ENCODE measurements around the gene SEPTIN5.
"Not testable (repeated sequence)": the region's sequence is repeated elsewhere in the genome, so short reads cannot be mapped to it uniquely, and the experiment has no call there.

The SEPTIN5 gene

DNA sequence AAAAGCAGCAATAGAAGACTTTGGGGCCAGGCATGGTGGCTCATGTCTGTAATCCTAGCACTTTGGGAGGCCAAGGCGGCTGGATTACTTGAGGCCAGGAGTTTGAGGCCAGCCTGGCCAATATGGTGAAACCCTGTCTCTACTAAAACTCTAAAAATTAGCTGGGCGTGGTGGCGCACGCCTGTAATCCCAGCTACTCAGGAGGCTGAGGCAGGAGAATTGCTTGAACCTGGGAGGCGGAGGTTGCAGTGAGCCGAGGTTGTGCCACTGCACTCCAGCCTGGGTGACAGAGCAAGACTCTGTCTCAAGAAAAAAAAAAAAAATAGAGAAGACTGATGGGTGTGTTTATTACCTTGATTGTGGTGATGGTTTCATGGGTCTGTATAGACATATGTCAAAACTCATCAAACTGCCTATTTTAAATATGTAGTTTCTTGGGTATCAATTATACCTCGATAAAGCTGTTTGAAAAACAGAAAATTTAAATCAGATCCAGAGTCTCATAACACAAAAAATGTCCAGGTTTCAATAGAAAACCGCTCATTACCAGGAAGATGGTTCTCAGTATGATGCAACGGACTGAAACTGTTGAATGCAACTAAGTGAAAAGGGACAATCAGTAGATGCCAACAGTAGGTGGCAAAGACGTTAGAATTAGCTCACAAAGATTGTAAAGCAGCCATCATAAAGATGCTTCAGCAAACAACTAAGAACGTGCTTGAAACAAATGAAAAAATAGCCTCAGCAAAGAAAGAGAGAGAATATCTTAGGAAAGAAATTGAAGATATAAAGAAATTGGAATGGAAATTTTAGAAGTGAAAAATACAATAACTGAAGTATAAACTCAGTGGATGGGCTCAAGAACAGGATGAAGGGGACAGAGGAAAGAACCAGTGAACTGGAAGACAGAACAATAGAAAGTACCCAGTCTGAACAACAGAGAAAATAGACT, 33.1 kb upstream of the SEPTIN5 start:
- DNase-seq, result no peak

DNA sequence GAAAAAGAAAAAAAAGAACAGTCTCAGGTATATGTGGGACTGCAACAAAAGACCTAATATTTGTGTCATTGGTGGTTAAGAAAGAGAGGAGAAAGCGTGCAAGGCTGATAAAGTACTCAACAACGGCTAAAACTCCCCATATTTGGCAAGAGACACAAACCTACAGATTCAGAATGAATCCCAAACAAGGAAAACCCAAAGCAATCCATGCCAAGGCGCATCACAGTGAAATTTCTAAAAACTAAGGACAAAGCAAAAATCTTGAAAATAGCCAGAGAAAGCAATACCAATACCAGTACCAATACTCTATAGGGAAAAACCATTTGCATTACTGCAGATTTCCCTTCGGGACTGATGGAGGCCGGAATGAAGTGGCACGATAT, 32.4 kb upstream of the SEPTIN5 start:
- no peak for DNase-seq

DNA sequence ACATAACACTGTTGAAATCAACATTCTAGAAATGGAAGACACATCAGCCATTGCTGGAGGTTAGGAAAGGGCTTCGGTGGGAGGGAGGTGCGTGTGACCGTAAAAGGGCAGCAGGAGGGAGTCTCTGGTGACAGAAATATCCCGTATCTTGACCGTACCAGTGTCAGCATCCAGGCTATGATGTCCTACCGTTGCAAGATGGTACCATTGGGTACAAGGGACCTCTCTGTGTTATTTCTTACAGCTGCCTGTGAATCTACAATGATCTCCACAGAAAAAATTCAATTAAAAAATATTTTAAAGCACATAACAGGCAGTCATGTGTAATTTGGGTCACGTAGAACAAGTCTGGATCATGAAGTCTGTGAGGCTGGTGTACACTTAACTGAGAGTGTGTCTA, 27.4 kb upstream of the SEPTIN5 start:
- DNase-seq, result no peak

DNA sequence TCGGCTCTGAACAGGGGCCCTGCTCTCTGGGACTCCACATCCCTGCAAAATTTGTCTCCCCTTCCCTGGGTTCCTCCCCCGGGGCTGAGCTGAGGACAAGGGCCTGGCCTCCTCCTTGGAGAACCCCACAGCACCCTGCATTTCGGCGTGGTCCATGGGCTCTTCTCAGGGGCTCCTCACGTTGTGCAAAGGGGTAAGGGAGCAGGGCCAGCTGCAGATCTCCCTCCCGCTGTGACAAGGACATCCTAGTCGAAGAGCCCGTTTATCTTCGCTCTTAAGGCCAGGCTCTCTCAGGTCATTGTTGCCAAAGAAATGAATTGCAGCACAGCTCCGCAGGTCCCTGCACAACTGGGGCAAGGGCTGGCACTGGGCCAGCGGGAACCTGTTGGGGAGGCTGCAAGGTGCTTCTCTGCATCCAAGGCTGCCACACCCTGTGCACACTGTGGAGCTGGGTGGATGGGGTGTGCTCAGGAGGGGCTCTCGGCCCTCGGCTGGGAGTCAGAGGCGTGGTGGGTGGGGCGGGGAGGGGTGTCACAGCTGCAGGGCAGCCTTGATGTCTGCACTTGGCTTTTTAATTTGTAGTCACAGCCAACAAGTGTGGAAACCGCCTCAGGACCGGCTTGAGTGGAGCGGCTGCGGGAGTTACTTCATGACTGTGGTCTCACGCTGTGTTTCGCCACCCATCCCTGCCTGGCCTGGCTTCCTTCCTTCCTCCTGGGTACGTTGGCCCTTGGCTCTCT, 26.6 kb upstream of the SEPTIN5 start:
- no peak for DNase-seq

DNA sequence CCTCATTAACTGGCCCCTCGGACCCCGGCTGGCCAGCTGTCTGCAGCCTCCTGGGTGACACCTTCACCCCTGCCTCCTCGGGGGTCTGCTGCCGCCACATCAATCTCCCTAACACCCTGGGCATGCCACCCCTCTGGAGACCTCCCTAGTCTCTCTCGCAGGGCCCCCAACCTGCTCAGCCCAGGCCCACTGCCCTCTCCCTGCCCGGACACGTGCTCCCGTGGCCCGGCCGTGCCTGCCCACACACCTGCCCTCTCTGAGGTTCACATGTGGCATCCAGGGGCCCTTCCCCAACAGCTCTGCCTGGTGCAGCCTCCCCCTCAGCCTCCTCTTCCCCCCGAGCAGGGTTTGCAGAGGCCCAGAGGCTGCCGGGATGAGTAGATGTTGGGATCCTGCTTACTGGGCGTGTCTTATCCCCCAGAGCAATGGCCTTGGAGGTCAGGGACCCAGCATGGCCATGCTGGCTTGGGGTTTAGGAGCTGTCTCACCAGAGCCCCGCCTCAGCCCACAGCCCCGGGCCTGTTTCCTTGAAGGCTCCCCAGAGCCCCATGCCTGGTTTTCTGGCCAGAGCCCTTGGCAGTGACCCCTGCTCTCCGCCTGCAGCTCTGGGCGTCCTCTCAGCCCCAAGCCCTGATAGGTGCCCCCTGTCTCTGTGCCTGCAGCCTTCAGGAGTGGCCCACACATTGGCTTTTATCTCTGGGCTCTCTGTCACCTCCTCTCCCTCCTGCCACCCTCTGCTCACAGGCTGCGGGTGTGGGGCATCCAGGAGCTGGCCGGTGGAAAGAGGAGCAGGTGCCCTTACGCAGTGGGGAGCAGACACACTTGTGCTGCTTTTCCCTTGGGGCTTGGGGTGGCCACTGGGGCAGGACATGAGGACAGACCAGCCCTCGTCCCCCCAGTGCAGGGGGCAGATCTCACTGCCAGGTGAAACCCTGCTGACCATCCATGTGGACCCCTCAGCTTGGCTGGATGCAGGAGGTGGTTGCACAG, 25.7 kb upstream of the SEPTIN5 start:
- no peak for DNase-seq

DNA sequence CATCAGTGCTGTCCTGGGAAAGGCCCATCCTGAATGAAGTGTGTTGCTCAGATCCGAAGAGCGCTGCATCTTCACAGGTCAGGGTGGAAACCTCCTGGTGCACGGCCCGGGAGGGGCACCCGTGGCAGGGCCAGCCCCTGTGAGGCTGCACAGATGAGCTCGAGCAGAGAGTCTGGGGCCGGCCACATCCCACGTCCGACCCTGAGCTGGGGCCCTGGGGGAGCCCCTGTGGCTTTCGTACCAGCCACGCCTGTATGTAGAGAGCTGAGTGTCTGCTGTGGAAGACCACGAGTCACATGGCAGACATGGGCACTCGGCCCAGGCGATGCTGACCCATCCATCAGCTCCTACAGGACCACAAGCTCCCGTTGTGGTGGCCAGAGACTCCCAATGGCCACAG, 24.9 kb upstream of the SEPTIN5 start:
- DNase-seq, result no peak

DNA sequence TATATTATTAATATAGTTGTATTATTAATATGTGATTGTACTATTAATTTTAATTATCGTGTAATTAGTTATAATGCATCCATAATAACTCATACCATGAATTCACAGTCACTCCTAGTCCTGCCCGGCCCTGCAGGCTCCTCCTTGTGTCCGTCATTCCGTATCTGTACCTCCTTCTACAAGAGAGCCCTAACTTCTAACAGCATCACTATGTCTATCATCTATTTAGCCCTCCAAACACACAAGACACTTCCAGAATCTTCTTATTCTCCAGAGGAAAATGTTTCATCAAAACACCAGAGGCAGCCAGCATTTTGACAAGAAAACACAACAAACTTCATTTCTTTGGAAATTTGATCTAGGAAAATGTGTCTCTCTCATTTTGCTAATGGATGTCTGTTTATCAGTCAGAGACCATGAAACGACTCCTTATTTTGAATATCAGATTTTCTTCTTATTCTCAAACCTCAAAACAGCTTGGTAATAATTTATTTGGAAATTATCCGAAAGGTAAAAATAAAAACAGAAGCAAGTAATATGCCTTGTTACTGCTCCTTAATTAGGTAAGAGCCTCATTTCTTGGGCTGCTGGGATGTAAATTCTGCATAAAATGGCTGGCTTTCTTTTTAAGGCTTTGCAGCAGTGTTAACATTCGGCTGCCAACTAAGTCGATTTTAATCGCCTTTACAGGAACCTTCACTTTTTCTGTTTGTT, 23.1 kb upstream of the SEPTIN5 start:
- DNase-seq, result no peak

DNA sequence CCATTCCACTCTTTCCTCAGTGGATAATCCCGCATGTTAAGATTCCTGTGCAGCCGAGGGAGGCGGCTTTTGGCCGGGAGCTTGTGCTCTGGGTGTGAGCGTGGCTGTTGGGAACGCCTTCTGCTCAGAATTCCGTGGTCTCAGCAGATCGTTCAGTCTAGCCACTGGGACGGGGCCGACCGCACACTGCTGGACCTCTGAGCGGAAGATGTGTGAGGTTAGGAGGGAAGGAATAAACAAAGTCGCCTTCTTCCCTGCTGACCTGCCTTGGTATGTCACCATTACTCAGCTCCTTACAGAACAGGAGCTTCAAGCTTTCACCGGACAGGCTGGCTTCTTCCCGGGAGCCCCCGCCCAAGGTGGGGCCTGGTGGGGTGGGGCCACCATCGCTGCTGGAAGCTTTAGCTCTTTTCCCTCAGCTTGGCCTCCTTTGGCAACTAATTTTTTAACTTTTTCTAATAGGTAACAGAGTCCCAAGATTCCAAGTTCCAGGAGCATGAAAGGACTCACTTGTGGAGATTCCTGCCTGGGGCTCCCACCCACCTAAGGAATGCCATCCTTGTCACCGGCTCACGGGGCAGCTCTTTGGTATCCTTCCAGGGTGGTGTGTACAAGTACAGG, 22.5 kb upstream of the SEPTIN5 start:
- DNase-seq, result no peak

DNA sequence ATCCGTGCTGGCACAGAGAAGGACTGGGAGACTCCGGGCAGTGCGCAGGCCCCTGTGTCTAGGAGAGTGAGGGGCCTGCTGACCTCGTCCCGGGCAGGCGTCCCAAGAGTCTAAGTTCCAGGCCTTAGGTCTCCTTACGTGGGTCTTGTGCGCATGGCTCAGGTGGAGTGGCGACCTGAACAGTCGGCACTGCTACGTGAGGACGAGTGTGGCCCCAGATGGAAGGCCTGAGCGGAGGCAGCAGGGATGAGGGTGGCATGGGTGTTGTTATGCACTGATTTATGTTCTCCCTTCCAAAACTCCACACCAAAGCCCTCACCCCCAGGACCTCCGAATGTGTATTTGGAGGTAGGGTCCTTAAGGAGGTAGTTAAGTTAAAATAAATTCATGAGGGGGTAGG, 20.7 kb upstream of the SEPTIN5 start:
- no peak for DNase-seq

DNA sequence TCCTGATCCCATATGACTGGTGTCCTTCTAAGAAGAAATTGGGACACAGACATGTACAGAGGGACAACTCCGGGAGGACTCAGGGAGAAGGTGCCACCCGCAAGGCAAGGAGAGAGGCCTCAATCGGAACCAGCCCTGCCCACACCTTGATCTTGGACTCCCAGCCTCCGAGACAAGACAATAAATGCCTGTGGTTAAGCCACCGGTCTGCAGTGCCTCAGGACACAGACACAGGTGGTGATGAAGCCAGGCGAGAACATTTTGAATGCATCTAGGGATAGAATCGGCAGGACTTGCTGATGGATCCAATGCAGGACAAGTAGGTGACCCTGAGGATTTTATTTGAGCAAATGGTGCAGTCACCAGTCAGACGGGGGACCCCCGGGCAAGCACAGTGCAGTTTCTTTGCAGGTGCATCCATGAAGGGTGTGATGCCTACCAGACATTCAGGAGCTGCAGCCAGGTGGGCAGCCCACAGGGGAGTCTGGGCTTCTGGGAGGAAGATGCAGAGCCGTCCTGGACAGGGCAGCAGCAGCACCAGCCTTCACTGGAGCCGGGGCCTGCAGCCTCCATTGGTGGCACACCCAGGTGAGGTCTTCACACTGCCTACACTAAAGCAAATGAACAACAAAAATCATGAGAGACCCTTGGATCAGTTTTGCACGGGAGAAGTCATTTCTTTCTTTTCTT, 20.2 kb upstream of the SEPTIN5 start:
- DNase-seq, result no peak

DNA sequence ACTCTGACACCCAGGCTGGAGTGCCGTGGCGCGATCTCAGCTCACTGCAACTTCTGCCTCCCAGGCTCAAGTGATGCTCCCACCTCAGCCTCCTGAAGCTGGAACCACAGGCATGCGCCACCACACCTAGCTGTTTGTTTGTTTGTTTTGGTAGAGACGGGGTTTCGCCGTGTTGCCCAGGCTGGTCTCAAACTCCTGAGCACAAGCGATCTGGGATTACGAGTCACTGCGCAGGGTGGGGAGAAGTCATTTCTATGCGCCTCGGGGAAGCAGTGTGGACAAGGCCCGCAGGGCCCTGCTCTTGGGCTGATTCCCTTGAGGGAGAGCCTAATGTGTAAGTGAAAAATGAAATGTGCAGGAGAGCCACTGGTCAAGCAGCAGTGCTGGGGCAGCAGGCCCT, 19.6 kb upstream of the SEPTIN5 start:
- DNase-seq, result no peak

DNA sequence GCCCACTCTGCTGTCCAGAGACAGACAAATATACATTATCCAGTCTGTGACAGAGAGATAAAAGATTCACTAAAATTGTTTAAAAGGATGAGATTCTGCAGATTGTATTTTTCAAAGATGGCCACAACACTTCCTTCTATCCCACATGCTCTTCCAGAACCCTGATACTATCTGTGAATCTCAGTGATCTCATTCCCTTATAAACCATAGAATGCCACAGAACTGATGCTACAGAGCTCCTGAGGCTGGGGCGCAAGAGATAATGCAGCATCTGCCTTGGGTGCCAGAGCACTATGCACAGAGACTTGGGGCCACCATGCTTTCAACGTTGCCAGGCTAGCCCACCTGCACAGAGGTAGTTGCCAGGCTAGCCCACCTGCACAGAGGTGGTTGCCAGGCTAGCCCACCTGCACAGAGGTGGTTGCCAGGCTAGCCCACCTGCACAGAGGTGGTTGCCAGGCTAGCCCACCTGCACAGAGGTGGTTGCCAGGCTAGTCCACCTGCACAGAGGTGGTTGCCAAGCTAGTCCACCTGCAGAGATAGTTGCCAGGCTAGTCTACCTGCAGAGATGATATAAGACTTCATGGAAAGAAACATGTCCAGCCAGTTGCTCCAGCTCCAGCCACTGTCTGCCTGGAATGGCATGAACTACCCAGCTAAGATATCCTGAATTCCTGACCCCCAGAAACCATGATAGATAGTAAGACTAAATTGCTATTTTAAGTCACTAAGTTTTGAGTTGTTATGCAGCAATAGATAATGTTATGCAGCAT, 17.6 kb upstream of the SEPTIN5 start:
- no peak for DNase-seq

DNA sequence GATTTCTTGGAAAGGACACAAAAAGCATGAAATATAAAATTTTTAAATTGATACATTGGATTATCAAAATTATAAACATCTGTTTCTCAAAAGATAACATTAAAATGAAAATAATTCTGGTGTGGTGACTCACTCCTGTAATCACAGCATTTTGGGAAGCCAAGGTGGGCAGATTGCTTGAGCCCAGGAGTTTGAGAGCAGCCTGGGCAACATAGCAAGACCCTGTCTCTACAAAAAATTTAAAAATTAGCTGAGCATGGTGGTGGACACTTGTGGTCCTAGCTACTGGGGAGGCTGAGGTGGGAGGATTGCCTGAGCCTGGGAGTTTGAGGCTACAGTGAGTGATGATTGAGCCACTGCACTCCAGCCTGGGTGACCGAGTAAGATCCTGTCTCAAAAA, 16.4 kb upstream of the SEPTIN5 start:
- not testable (repeated sequence) for DNase-seq

DNA sequence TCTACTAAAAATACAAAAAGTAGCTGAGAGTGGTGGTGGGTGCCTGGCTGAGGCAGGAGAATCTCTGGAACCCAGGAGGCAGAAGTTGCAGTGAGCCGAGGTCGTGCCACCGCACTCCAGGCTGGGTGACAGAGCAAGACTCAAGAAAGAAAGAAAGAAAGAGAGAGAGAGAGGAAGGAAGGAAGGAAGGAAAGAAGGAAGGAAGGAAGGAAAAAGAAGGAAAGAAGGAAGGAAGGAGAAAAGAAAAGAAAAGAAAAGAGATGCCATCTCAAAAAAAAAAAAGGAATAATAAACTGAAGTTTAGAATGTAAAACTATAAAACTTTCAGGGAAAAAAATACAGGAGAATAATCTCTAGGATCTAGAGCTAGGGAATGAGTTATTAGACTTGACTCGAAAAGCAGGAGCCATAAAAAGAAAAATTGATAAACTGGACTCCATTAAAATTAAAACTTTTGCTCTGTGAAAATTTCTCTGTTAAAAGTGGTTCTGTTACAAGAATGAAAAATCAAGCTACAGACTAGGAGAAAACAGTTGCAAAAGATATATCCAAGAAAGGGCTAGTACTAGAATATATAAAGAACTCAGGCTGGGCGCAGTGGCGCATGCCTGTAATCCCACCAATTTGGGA, 13.4 kb upstream of the SEPTIN5 start:
- DNase-seq, result no peak

DNA sequence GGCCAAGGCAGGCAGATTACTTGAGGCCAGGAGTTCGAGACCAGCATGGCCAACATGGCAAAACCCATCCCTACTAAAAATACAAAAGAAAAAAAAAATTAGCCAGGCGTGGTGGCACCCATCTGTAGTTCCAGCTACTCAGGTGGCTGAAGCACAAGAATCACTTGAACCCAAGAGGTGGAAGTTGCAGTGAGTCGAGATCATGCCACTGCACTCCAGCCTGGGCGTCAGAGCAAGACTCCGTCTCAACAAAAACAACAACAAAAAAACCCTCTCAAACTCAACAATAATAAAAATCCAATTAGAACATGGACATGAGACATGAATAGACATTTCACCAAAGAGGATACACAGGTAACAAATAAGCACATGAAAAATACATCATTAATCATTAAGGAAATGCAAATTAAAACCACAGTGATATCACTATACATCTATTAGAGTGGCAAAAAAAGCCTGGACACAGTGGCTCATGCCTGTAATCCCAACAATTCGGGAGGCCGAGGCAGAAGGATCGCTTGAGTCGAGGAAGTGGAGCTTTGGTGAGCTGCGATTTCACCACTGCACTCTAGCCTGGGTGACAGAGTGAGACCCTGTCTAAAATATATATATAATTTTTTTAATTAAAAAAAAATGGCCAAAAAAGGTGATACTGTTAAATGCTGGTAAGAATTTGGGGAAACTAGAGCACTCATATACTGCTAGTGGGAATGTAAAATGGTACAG, 12.7 kb upstream of the SEPTIN5 start:
- DNase-seq, result no peak

DNA sequence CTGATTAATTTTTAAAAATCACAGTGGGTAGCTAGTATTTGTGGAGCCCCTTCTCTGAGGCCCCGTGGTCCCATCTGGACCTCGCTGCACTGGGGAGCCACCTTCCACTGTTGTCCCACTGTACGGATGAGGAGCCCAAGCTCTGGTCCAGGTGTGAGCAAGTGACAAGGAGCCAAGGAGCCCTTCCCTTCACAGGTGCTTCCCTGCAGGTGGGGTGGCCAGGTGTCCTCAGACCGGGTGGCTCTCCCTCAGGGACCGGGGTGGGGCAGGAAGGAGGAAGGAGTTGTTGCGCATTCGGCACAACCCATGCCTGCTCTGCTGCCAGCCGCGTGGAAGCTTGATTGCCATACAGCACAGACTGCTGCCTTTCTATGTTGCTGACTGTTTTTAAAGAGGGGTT, 10.4 kb upstream of the SEPTIN5 start:
- no peak for DNase-seq

DNA sequence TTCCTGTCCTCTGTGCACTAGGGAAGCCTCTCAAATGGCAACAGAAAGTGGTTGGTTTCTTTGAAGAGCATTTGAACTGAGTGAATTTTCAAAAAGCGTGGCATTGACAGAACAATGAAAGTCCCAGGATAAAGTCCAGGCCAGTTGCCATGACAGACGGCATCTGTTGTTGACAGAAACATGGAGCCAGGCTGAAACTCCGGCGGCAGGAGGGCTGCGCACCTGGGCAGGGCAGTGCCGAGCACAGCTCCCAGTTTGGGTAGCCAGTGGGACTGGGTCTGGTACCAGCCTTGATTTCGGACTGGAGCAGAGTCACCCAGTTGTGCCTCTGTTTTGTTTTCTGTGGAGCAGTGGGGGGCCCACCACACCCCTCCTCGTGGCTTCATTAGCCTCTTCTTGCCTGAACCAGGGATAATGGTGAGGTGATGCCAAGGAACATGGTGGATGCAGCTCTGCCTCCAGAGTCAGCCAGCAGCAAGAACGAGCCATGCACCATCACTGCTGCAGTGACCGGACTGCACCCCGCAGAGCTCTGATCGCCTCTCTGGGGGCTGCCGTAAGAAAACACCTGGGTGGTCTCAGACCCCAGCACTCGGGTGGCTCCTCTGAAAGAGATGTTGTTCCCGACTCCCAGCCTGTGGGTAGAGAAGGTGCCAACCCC, 9.8 kb upstream of the SEPTIN5 start:
- DNase-seq, result no peak

DNA sequence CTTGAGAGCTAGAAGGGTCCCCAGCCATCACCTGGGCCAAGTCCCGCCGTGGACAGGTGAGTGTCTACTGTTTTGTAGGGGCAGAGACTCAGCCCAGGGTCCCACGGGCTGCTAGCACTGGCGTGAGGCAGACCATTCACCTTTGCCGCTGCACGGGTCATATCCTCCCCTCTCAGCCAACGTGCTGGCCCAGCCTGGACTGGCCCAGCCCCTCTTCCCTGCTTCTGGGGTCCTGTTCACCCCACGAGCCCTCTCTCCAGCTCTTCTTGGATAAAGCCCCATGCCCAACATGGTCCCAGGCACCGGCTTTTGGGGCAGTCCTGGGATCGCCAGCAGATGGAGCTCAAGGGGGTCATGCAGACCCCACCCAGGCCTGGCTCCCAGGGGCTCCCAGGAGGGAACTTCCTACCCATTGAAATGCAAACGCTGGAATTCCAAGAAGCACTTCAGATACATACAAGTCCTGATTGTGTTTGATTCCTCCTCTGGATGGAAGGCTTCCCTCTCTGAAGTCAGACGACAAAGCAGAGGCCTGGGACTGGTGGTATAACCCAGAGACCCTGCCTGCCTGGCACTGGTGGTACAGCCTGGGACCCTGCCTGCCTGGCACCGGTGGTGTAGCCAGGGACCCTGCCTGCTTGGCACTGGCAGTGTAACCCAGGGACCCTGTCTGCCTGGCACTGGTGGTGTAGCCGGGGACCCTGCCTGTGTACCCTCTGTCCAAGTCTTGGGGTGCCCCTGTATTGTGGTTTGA, 8.9 kb upstream of the SEPTIN5 start:
- no peak for DNase-seq
